GM21786 (cell line): ENCODE measurements around the gene SERTAD1.

ENCODE experiments used
- ATAC-seq: cut with Tn5 transposase; IDR thresholded peaks from one replicate; pipeline ENCODE4 v1.9.1; 2021; ENCODE audit not compliant: unreplicated experiment

The SERTAD1 gene

GRCh38 chr19:40407714-40408597 is 17.8 kb downstream of the SERTAD1 start:
- ATAC-seq: no peak

GRCh38 chr19:40403262-40403984 is 22.4 kb downstream of the SERTAD1 start:
- peak; percentile 54 for ATAC-seq

- ATAC-seq: no peak
These were observed 25.2 kb downstream of the SERTAD1 start for GRCh38 chr19:40400559-40400958.

- no peak for ATAC-seq
These were observed 27.2 kb downstream of the SERTAD1 start for GRCh38 chr19:40398417-40399131.

GRCh38 chr19:40397568-40397906 is 28.3 kb downstream of the SERTAD1 start:
- ATAC-seq: no peak

GRCh38 chr19:40396886-40397567 is 28.8 kb downstream of the SERTAD1 start:
- no peak for ATAC-seq

- no peak for ATAC-seq
These were observed 29.8 kb downstream of the SERTAD1 start for GRCh38 chr19:40395956-40396355.

GRCh38 chr19:40394816-40395210 is 31.0 kb downstream of the SERTAD1 start:
- no peak for ATAC-seq

GRCh38 chr19:40393894-40394815 is 31.6 kb downstream of the SERTAD1 start:
- ATAC-seq: no peak

GRCh38 chr19:40392894-40393517 is 32.8 kb downstream of the SERTAD1 start:
- ATAC-seq: no peak

GRCh38 chr19:40392123-40392522 is 33.7 kb downstream of the SERTAD1 start:
- ATAC-seq: no peak

GRCh38 chr19:40390084-40390742 is 35.6 kb downstream of the SERTAD1 start, which contains the start of gene HIPK4:
Gene HIPK4 (minus strand): TSS chr19:40390181. CDS start chr19:40389902, 279 bp downstream.
- no peak for ATAC-seq

GRCh38 chr19:40389404-40390083 is 36.2 kb downstream of the SERTAD1 start:
- no peak for ATAC-seq

- ATAC-seq: no peak
These were observed 37.3 kb downstream of the SERTAD1 start for GRCh38 chr19:40388481-40388880.

- no peak for ATAC-seq
These were observed 38.6 kb downstream of the SERTAD1 start for GRCh38 chr19:40387155-40387554.

GRCh38 chr19:40383668-40384248 is 42.0 kb downstream of the SERTAD1 start:
- no peak for ATAC-seq

- no peak for ATAC-seq
These were observed 44.5 kb downstream of the SERTAD1 start for GRCh38 chr19:40381321-40381720.
